C4-2B (cell line): ENCODE data around the gene HES7.

Source experiments
- ZFX ChIP-seq: fragments of 450-650 bp; IDR thresholded peaks from 2 replicates; pipeline ENCODE4 v1.6.1; 2017
- TF ChIP-seq, protein P1 (sequence below): fragments of 450-650 bp; conservative IDR thresholded peaks from 2 replicates; pipeline ENCODE4 v1.5.1; 2017; ENCODE audit warnings: mild to moderate bottlenecking

DNA sequence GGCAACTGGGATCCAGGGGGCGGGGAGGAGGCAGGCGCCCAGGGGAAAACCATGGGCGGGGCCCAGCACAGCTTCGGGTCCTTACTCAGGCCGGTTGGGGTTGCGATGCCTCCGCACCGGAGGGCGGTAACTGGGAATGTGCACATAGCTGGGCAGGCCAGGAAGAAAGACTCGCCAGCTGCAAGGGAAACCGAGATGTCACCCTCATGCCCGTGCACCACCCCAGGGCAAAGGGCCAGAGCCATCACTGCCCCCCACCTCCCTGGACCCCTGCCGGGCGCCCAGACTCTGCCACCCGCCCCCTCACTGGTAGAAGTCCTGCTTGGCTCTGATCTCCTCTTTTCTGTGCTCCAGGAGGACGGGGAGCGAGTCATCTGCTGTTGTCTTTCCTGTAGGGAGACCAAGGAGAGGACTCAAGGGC is 43.1 kb downstream of the HES7 start:
- TF ChIP-seq, protein P1, sequence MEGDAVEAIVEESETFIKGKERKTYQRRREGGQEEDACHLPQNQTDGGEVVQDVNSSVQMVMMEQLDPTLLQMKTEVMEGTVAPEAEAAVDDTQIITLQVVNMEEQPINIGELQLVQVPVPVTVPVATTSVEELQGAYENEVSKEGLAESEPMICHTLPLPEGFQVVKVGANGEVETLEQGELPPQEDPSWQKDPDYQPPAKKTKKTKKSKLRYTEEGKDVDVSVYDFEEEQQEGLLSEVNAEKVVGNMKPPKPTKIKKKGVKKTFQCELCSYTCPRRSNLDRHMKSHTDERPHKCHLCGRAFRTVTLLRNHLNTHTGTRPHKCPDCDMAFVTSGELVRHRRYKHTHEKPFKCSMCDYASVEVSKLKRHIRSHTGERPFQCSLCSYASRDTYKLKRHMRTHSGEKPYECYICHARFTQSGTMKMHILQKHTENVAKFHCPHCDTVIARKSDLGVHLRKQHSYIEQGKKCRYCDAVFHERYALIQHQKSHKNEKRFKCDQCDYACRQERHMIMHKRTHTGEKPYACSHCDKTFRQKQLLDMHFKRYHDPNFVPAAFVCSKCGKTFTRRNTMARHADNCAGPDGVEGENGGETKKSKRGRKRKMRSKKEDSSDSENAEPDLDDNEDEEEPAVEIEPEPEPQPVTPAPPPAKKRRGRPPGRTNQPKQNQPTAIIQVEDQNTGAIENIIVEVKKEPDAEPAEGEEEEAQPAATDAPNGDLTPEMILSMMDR, result no peak
- TF ChIP-seq ZFX, result no peak
